Natural killer cell (primary cell): Measurements from ENCODE around the gene CHRNE. TPM values are rescaled to one million over a fixed set of nuclear protein-coding genes. Genes with fewer than 3 reads are reported as not detected.
"Not testable (repeated sequence)": the region's sequence is repeated elsewhere in the genome, so short reads cannot be mapped to it uniquely, and the experiment has no call there.

Source experiments
- ATAC-seq, 3 donors: fragments of 150-1000 bp in 2 of 3; fragments of 200-7000 bp in 1 of 3; cut with Tn5 transposase; 1 replicate in 1 of 3; 2 replicates in 2 of 3; pipeline ENCODE4 v1.10.0; 2021; ENCODE audit warnings: mild to moderate bottlenecking in 2 of 3, moderate library complexity in 2 of 3
- DNase-seq, 2 donors: peaks; one replicate each; pipeline versions ENCODE4 v3.0.0 to v3.0.0-alpha.2; 2013 to 2021; ENCODE audit warnings: mixed read lengths in 1 of 2
- H3K27ac ChIP-seq: one replicate; pipeline ENCODE4 v1.5.1; 2013; ENCODE audit warnings: mild to moderate bottlenecking, low read length
- H3K27me3 ChIP-seq: one replicate; pipeline ENCODE4 v1.6.1; 2013; ENCODE audit warnings: low read length; ENCODE audit not compliant: control insufficient read depth, insufficient read depth
- H3K36me3 ChIP-seq: one replicate; pipeline ENCODE4 v1.6.1; 2013; ENCODE audit warnings: low read length; ENCODE audit not compliant: control insufficient read depth, insufficient read depth
- H3K4me1 ChIP-seq: one replicate; pipeline ENCODE4 v1.6.1; 2013; ENCODE audit warnings: low read length; ENCODE audit not compliant: control insufficient read depth, insufficient read depth
- H3K4me3 ChIP-seq: one replicate; pipeline ENCODE4 v1.5.1; 2013; ENCODE audit warnings: low read length
- H3K9me3 ChIP-seq: one replicate; pipeline ENCODE4 v1.6.1; 2013; ENCODE audit warnings: low read length; ENCODE audit not compliant: control insufficient read depth, insufficient read depth
- H3K27ac Mint-ChIP-seq, 2 donors: one replicate each; pipeline ENCODE4 v1.8.0; 2022; ENCODE audit warnings: mild to moderate bottlenecking in 2 of 2, mixed read lengths in 2 of 2, moderate library complexity in 1 of 2
- H3K27me3 Mint-ChIP-seq, 2 donors: one replicate each; pipeline ENCODE4 v1.8.0; 2022; ENCODE audit warnings: low read depth in 2 of 2, mixed read lengths in 2 of 2
- H3K36me3 Mint-ChIP-seq: one replicate; pipeline ENCODE4 v1.8.0; 2022; ENCODE audit warnings: mixed read lengths
- H3K4me1 Mint-ChIP-seq, 2 donors: one replicate each; pipeline ENCODE4 v1.8.0; 2022; ENCODE audit warnings: mixed read lengths in 2 of 2
- H3K4me3 Mint-ChIP-seq: one replicate; pipeline ENCODE4 v1.8.0; 2022; ENCODE audit warnings: mild to moderate bottlenecking, moderate library complexity, mixed read lengths
- H3K9me3 Mint-ChIP-seq, 2 donors: one replicate each; pipeline ENCODE4 v1.8.0; 2022; ENCODE audit warnings: mixed read lengths in 2 of 2
- CTCF ChIP-seq: fragments of 200-600 bp; IDR thresholded peaks from one replicate; pipeline ENCODE4 v1.8.0; 2022; ENCODE audit warnings: antibody characterized with exemption
- WGBS: methylation state at CpG from one replicate; pipeline ENCODE4 v1.1.7; 2013; ENCODE audit warnings: missing lambda C conversion rate; ENCODE audit not compliant: insufficient coverage; 5-methylcytosine and 5-hydroxymethylcytosine counted together
- intact Hi-C: fragments of 100-400 bp; cut with micrococcal nuclease; formaldehyde crosslinking; loops from one replicate; pipeline ENCODE4 v1.14.2; 2022
- total RNA-seq, 4 donors: library from RNA; stranded (reverse); fragments of 120-200 nt in 1 of 4; gene quantifications; one replicate each; pipeline versions ENCODE4 v1.2.3 to v1.2.4, GENCODE V29; 2013 to 2022

Gene CHRNE
- total RNA-seq, 3 donors from 2014 or later (not counting 1 experiment from before 2014, with no cell fraction given) = 11.8 to 17.9 (median 11.8) TPM

- Mint-ChIP-seq H3K4me3 (no peak overlapping the region), H3K36me3 (no peaks in the 10 kb centered on the region), H3K27me3 (no peaks in the 10 kb centered on the region), H3K4me1 (peaks cover 0 to 20% of the 10 kb centered on the region in 2 donors), H3K27ac (no peak overlapping the region), H3K9me3 (no peaks in the 10 kb centered on the region)
- no peaks in the 10 kb centered on the region for H3K27me3 ChIP-seq
- H3K36me3 ChIP-seq = peaks cover 7% of the 10 kb centered on the region
- H3K4me1 ChIP-seq = no peaks in the 10 kb centered on the region
- H3K9me3 ChIP-seq = no peaks in the 10 kb centered on the region
- ATAC-seq = no peak
- H3K4me3 ChIP-seq = no peak overlapping the region
- intact Hi-C loops = no loop called here
- TF ChIP-seq CTCF = no peak
- no peak overlapping the region for H3K27ac ChIP-seq
- 83% methylated on average over 5 of the region's 5 CpGs for WGBS
- no peak for DNase-seq
Observed at GRCh38 chr17:4877089-4877488, 25.8 kb downstream of the CHRNE start.

GRCh38 chr17:4872786-4873185 is 30.1 kb downstream of the CHRNE start:
- WGBS = 65% methylated on average over 8 of the region's 8 CpGs
- Mint-ChIP-seq H3K27ac (no peak overlapping the region), H3K4me1 (peaks cover 5 to 11% of the 10 kb centered on the region in 2 donors), H3K27me3 (no peaks in the 10 kb centered on the region), H3K9me3 (no peaks in the 10 kb centered on the region), H3K36me3 (no peaks in the 10 kb centered on the region), H3K4me3 (no peak overlapping the region)
- no peak for ATAC-seq
- Histone ChIP-seq H3K4me1 (no peaks in the 10 kb centered on the region), H3K36me3 (no peaks in the 10 kb centered on the region), H3K9me3 (no peaks in the 10 kb centered on the region), H3K4me3 (no peak overlapping the region), H3K27me3 (no peaks in the 10 kb centered on the region), H3K27ac (no peak overlapping the region)
- TF ChIP-seq CTCF = no peak
- intact Hi-C loops = no loop called here
- no peak for DNase-seq

- Histone ChIP-seq H3K27me3 (no peaks in the 10 kb centered on the region), H3K4me1 (no peaks in the 10 kb centered on the region), H3K9me3 (no peaks in the 10 kb centered on the region), H3K36me3 (no peaks in the 10 kb centered on the region), H3K4me3 (no peak overlapping the region), H3K27ac (no peak overlapping the region)
- H3K4me3 Mint-ChIP-seq = no peak overlapping the region
- no peak for TF ChIP-seq CTCF
- intact Hi-C loops = no loop called here
- no peaks in the 10 kb centered on the region for H3K9me3 Mint-ChIP-seq
- DNase-seq (no peak), ATAC-seq (no peak)
- H3K27ac Mint-ChIP-seq = no peak overlapping the region
- H3K36me3 Mint-ChIP-seq = no peaks in the 10 kb centered on the region
- 93% methylated on average over 2 of the region's 2 CpGs for WGBS
- peaks cover 5 to 11% of the 10 kb centered on the region in 2 donors for H3K4me1 Mint-ChIP-seq
- no peaks in the 10 kb centered on the region for H3K27me3 Mint-ChIP-seq
Observed at GRCh38 chr17:4870855-4871254, 32.0 kb downstream of the CHRNE start.

GRCh38 chr17:4869058-4869998 is 33.6 kb downstream of the CHRNE start:
- H3K27me3 ChIP-seq, H3K4me3 ChIP-seq, H3K4me1 ChIP-seq, H3K36me3 Mint-ChIP-seq, H3K9me3 ChIP-seq, DNase-seq, H3K27ac ChIP-seq, ATAC-seq, H3K27ac Mint-ChIP-seq, H3K9me3 Mint-ChIP-seq, H3K27me3 Mint-ChIP-seq, H3K36me3 ChIP-seq, intact Hi-C loops, H3K4me3 Mint-ChIP-seq: not testable (repeated sequence)
- 94% methylated on average over 19 of the region's 22 CpGs for WGBS
- peaks cover 5 to 11% of the 10 kb centered on the region in 2 donors for H3K4me1 Mint-ChIP-seq

GRCh38 chr17:4867535-4867934 is 35.4 kb downstream of the CHRNE start:
- not testable (repeated sequence) for DNase-seq, H3K36me3 ChIP-seq

More at GRCh38 chr17:4867535-4867934, 35.4 kb downstream of the CHRNE start:
- ATAC-seq, H3K9me3 Mint-ChIP-seq, H3K36me3 Mint-ChIP-seq, H3K4me3 Mint-ChIP-seq, H3K27ac Mint-ChIP-seq, H3K4me1 ChIP-seq, intact Hi-C loops, H3K27me3 ChIP-seq, H3K4me3 ChIP-seq, H3K27ac ChIP-seq, H3K4me1 Mint-ChIP-seq, H3K27me3 Mint-ChIP-seq, H3K9me3 ChIP-seq: not testable (repeated sequence)
- 87% methylated on average over 5 of the region's 5 CpGs for WGBS
